Liver (tissue), 9 donors: ENCODE measurements around the gene MPPED2. TPM values are rescaled to one million over a fixed set of nuclear protein-coding genes. Genes with fewer than 3 reads are reported as not detected.

Source experiments
- DNase-seq: peaks from one replicate; pipeline ENCODE4 v3.0.0-alpha.2; 2017; ENCODE audit warnings: low spot score
- H3K27ac ChIP-seq, 2 donors: one replicate each; pipeline ENCODE4 v1.7.0; 2013; ENCODE audit warnings: inconsistent platforms in 2 of 2, low read length in 2 of 2, control low read depth in 1 of 2, low read depth in 1 of 2, mild to moderate bottlenecking in 1 of 2
- H3K27me3 ChIP-seq, 4 donors: one replicate each; pipeline versions ENCODE4 v1.6.1 to v1.7.0; 2013; ENCODE audit warnings: low read length in 3 of 4, inconsistent platforms in 1 of 4, mild to moderate bottlenecking in 1 of 4, moderate library complexity in 1 of 4; ENCODE audit not compliant: control insufficient read depth in 4 of 4, insufficient read depth in 4 of 4
- H3K36me3 ChIP-seq, 4 donors: one replicate each; pipeline versions ENCODE4 v1.6.1 to v1.7.0; 2013; ENCODE audit warnings: low read length in 3 of 4, mild to moderate bottlenecking in 3 of 4, low read depth in 1 of 4, moderate library complexity in 1 of 4; ENCODE audit not compliant: control insufficient read depth in 4 of 4, insufficient read depth in 3 of 4
- H3K4me1 ChIP-seq, 4 donors: one replicate each; pipeline versions ENCODE4 v1.6.1 to v1.7.0; 2013; ENCODE audit warnings: low read length in 3 of 4, mild to moderate bottlenecking in 3 of 4, moderate library complexity in 1 of 4; ENCODE audit not compliant: control insufficient read depth in 4 of 4, insufficient read depth in 4 of 4
- H3K4me3 ChIP-seq, 3 donors: one replicate each; pipeline versions ENCODE4 v1.6.1 to v1.7.0; 2013; ENCODE audit warnings: low read length in 3 of 3, control low read depth in 1 of 3, low read depth in 1 of 3, mild to moderate bottlenecking in 1 of 3
- H3K9ac ChIP-seq, 2 donors: one replicate each; pipeline ENCODE4 v1.7.0; 2013; ENCODE audit warnings: low read length in 2 of 2, mild to moderate bottlenecking in 2 of 2, moderate library complexity in 2 of 2, control low read depth in 1 of 2, low read depth in 1 of 2
- H3K9me3 ChIP-seq, 4 donors: one replicate each; pipeline versions ENCODE4 v1.6.1 to v1.7.0; 2013; ENCODE audit warnings: low read length in 3 of 4; ENCODE audit not compliant: control insufficient read depth in 4 of 4
- ATF3 ChIP-seq: IDR thresholded peaks from 2 replicates; pipeline ENCODE4 v1.6.1; 2016; ENCODE audit warnings: antibody characterized with exemption
- CTCF ChIP-seq: fragments of 150-350 bp; IDR thresholded peaks from 2 replicates; pipeline ENCODE4 v1.5.1; 2017; ENCODE audit warnings: improper control_type of control experiment, low read depth, low read length; ENCODE audit not compliant: missing input control
- FOXA1 ChIP-seq: IDR thresholded peaks from 2 replicates; pipeline ENCODE4 v1.6.1; 2016; ENCODE audit warnings: antibody characterized with exemption
- FOXA2 ChIP-seq: IDR thresholded peaks from 2 replicates; pipeline ENCODE4 v1.6.1; 2016; ENCODE audit warnings: antibody characterized with exemption
- GABPA ChIP-seq, 2 donors: IDR thresholded peaks in 1 of 2; conservative IDR thresholded peaks in 1 of 2; 2 replicates each; pipeline ENCODE4 v1.6.1; 2016; ENCODE audit warnings: antibody characterized with exemption in 2 of 2, mild to moderate bottlenecking in 1 of 2, moderate library complexity in 1 of 2
- HNF4G ChIP-seq: IDR thresholded peaks from 2 replicates; pipeline ENCODE4 v1.6.1; 2016; ENCODE audit warnings: antibody characterized with exemption
- JUND ChIP-seq, 2 donors: IDR thresholded peaks; 2 replicates each; pipeline ENCODE4 v1.6.1; 2016; ENCODE audit warnings: antibody characterized with exemption in 2 of 2
- NR2F2 ChIP-seq: IDR thresholded peaks from 2 replicates; pipeline ENCODE4 v1.6.1; 2016; ENCODE audit warnings: antibody characterized with exemption
- RAD21 ChIP-seq, 2 donors: IDR thresholded peaks; 2 replicates each; pipeline ENCODE4 v1.6.1; 2016; ENCODE audit warnings: antibody characterized with exemption in 2 of 2, mild to moderate bottlenecking in 2 of 2
- REST ChIP-seq: IDR thresholded peaks from 2 replicates; pipeline ENCODE4 v1.6.1; 2016; ENCODE audit warnings: antibody characterized with exemption, mild to moderate bottlenecking
- RXRA ChIP-seq, 2 donors: IDR thresholded peaks; 2 replicates each; pipeline ENCODE4 v1.6.1; 2017 to 2018; ENCODE audit warnings: antibody characterized with exemption in 2 of 2, mild to moderate bottlenecking in 1 of 2
- ZBTB33 ChIP-seq: IDR thresholded peaks from 2 replicates; pipeline ENCODE4 v1.6.1; 2016; ENCODE audit warnings: antibody characterized with exemption
- WGBS: extraction: QIAGEN DNeasy Blood & Tissue Kit; methylation state at CpG from one replicate; pipeline ENCODE4 v1.1.7; 2013; 5-methylcytosine and 5-hydroxymethylcytosine counted together
- polyA plus RNA-seq, 2 donors: library from polyadenylated mRNA; stranded (reverse) in 1 of 2; unstranded in 1 of 2; fragments of 200-250 nt in 1 of 2; fragments of >200 nt in 1 of 2; fragmentation: Nextera tagmentation in 1 of 2; extraction: Ambion mirVana in 1 of 2; gene quantifications; one replicate each; pipeline versions ENCODE4 v1.2.1 to v1.2.3, GENCODE V29; 2013 to 2015
- total RNA-seq, 2 donors: library from RNA; depleted of rRNA; stranded (reverse); fragments of >200 nt; gene quantifications; one replicate each; pipeline ENCODE4 v1.2.3, GENCODE V29; 2014
- donor health status: healthy.
- donor health status: healthy.
- donor health status: healthy.
- donor health status: healthy.
- donor health status: healthy.

The MPPED2 gene
- total and polyA plus RNA-seq, 4 donors: 0.22 to 1.6 (median 0.47) TPM

GRCh38 chr11:30499940-30500339 is 86.2 kb downstream of the MPPED2 start:
- Histone ChIP-seq H3K4me1 (no peaks in the 10 kb centered on the region), H3K36me3 (no peaks in the 10 kb centered on the region), H3K27ac (no peak overlapping the region), H3K9me3 (no peaks in the 10 kb centered on the region), H3K4me3 (no peak overlapping the region), H3K27me3 (no peaks in the 10 kb centered on the region), H3K9ac (no peak overlapping the region)
- TF ChIP-seq FOXA2 (no peak), ATF3 (no peak), NR2F2 (no peak), ZBTB33 (no peak)
- no peak for DNase-seq
- 76% methylated on average over 1 of the region's 1 CpG for WGBS

- DNase-seq: no peak
- Histone ChIP-seq H3K9ac (no peak overlapping the region), H3K9me3 (no peaks in the 10 kb centered on the region), H3K27ac (no peak overlapping the region), H3K27me3 (no peaks in the 10 kb centered on the region), H3K4me3 (no peak overlapping the region), H3K36me3 (no peaks in the 10 kb centered on the region), H3K4me1 (no peaks in the 10 kb centered on the region)
- TF ChIP-seq RXRA (IDR thresholded peaks at IDR 0.05) (no peak), JUND (IDR thresholded peaks at IDR 0.05) (no peak), CTCF (no peak), FOXA1 (no peak), RAD21 (IDR thresholded peaks at IDR 0.05) (no peak), HNF4G (no peak), REST (no peak), GABPA (IDR thresholded peaks at IDR 0.05 in 1 of 2, conservative IDR thresholded peaks at IDR 0.05 in 1 of 2) (no peak), ZBTB33 (no peak), ATF3 (no peak)
- WGBS: 88% methylated on average over 5 of the region's 5 CpGs
Observed at GRCh38 chr11:30497600-30497999, 88.6 kb downstream of the MPPED2 start.
